DMS153 (cell line): Measurements from ENCODE around the gene TMEM272.

ENCODE experiments used
- DNase-seq: peaks from one replicate; lab custom pipeline; 2025; lab: John Stamatoyannopoulos, UW

The TMEM272 gene

DNA sequence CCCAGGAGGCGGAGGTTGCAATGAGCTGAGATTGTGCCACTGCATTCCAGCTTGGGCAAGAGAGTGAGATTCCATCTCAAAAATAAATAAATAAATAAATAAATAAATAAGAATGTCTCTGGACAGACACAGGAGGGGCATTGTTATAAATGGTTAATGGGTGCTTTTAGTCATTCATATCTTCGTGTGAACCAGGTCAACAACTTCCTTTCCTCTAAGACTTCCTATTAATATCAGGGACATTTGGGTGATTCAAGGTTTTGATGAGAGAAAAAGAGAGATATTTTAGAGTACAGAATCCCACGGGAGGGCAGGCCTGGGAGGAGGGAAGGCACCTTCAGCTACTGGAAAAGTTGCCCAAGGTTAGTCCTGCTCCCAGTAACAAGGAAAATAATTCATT, 64.9 kb downstream of the TMEM272 start:
- DNase-seq, result no peak

DNA sequence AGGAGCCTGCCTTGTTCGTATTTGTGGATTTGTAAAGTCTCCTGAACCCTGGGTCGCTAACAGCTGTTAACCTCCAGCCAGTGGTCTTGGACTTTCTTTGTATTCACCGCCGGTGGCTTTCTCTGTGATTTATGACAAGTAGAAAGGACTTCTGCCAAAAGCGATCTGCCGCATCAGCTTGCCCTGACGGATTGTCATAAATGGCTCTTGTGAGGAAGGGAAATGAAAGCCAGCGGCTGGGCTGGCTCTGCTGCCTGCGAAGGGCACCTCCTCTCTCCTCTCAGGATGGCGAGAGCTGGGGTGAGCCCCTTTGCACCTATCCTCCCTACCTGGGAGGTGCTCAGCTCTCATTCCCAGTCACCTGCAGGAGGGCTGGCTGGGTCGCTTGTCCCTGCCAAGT, 66.6 kb downstream of the TMEM272 start:
- peak; percentile 21 for DNase-seq

DNA sequence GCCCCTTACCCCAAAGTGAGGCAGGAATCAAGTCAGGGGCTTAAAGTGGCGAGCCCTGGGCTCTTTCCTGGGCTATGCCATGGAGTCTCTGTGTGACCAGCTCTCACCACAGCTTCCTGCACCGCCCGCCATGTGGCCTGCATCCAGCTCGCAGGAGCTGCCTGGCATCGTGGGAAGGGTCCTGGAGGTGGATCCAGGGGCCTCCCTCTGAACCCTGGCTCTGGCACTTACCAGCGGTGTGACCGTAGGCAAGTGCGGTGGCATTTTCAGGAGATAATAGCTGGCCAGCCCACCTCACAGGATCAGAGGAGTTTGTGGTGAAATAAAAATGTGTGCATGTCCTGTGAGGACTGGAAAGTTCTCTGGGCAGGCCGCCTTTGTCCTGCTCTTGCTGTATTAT, 67.1 kb downstream of the TMEM272 start:
- DNase-seq, result no peak

DNA sequence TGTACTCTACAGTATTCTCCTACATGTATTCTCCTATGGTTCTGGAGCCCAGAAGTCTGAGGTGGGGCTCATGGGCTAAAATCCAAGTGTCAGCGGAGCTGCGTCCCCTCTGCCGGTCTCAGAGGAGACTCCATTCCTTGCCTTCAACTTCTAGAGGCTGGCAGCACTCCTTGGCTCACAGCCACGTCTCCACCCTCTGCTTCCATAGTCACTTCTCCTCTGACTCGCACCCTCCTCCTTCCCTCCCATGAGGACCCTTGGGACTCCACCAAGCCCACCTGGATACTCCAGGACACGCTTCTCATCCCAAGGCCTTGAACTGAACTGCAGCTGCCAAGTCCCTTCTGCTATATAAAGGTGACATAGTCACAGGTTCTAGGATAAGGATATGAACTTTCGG, 68.8 kb downstream of the TMEM272 start:
- DNase-seq, result no peak

DNA sequence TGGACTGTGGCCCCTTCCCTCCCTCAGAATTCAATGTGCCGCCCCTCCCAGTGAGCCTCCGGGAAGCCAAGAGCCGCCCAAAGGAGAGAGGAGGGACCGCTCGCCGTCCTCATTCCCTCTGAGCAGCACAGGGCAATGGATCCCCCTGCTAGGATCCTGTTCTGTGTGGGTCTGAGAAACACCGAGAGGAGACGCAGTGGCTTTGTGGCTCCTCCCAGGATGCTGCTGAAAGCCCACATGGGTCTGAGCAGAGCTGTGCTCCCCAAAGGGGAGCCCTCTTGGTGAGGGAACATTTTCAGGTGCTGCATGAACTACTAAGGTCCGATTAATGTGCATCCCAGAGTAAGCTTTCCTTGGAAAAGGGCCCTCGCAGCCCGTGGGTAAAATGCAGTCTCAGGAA, 71.5 kb downstream of the TMEM272 start:
- DNase-seq, result no peak

DNA sequence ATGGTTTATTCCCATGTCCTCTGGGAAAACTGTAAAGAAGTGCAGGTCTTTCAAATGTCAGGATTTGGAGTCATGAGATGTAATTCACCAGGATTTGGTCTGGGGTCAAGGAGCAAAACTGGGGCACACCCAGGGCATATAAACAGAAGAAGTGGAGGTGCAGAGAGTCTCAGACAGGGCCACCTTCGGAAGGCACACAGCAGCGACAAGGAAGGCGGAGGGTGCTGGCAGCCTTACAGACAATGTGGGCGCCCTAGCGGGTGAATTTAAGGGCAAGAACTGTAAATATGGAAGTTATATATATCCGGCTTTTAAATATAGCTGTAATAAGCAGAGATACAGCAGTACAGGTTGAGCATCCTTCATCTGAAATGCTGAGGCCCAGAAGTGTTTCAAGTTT, 72.2 kb downstream of the TMEM272 start:
- no peak for DNase-seq

DNA sequence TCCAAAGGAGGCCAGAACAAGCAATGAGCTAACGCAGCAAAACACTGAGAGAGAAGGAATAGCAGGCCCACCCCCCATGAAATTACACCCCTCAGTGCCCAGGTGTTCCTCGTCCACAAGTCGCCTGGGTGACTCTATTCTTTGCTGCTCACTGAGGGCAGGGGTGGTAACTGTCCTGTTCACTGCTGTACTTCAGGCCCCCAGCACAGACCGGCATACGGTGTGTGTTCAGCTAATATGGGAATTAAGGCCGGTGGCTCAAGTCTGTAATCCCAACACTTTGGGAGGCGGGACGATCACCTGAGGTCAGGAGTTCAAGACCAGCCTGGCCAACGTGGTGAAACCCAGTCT, 72.9 kb downstream of the TMEM272 start:
- no peak for DNase-seq

DNA sequence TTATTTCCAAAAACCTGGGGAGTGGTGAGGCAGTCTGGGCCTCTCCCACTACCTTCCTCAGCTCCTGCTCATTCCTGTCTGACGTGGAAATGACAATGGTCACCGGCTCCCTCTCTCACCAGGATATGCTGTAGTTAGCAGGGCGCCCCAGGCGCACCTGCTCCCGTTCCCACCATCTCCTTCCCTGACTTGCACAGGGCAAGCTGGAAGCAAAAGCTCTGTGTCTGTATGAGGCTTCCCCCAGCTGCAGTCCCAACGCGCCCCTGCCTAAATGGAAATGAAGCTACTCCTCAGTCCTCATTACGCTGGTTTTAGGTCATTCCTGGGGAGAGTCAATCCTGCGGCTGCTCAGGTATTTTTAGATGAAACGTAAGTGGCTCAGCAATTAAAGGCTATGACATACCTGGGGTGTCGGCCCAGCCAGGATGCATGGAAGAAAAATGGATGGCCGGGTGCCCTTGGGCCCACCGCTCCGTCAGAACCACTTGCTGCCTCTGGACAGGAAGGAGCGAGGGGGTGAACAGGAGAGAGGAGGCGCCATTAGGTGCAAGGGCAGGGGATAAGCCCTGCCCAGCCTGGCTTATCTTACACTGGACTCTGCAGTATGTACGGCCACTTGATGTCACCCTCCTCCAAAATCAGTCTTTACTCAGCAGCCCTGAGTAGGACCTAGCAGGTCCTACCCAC, 73.4 kb downstream of the TMEM272 start:
- no peak for DNase-seq

DNA sequence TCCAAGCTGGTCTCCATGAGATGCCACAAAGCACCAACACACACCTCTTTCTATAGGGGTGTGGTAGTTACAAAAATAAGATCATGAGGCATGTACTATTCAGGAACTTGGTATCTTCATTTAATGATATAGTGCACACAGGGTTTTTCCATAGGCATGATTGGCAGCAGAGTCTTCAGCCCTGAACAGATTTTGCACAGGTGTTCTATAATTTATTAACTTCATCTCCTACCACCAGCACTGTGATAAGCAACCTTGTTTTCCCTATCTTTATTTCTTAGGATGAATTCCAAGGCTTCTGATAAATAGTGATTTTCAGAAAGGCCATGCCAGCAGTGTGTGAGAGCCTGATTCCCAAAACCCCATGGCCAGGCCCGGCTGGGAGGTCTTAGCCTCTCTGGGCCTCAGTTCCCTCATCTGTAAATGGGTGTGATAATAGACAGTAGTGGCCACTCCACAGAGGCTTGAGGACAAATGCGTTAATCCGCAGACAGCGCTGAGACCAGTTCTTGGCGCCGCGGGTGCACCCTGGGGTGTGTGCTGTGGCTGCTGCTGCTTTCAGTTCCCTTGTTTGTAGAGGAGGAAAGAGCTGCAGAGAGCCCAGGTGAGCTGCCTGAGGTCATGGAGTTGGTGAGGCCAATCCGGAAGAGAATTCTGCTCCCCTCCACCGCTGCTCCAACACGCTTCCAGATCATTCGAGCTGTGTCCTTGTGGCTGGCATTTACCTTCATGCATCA, 74.1 kb downstream of the TMEM272 start:
- peak; percentile 60 for DNase-seq

DNA sequence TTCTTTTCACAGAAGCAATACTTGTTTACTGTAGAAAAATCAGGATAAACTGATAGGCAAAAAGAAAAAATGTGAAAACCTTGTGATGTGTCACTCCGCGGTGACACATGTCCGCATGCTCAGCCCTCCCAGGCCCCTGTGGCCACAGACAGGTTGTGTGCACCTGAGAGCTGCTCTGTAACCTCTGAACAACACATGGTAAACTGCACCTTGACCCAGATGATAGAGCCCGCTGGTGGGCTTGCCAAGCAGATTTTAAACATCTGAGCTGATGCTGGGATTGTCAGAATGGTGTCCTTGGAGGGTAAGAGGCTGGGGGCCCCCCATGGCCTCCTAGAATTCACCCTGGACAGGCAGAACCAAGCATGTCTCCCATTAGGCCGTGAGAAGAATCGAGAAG, 74.8 kb downstream of the TMEM272 start:
- DNase-seq, result no peak

DNA sequence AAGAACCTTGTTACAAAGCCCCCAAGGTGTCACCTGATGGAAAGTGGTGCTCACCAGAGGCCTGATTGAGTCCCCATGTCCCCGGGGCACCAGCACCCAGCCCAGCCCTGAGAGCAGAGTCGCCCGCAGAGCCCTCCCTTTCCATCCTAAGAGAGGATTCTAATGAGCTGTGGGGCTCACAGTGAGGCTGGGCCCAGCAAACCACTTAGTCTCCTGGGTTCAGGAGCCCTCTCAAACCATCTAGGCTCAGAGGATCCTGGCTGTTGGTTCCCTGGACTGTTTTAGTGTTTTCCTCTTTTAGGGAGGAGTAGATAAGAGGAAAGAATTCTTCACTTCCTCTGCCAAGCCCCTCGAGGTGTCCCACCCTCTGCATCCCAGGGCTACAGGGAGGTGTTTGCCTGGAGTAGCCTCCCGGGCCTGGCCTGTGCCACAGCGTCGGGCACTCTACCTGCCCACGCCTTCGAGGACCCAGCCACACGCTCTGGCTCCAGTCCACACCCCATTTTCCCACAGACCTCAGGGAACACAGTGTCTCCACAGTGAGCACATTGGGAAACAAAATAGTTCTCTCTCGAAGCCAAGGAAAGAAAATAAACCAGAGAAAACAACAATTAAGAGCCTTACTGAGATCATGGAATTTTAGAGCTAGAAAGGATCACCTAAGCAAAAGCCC, 75.4 kb downstream of the TMEM272 start:
- no peak for DNase-seq

DNA sequence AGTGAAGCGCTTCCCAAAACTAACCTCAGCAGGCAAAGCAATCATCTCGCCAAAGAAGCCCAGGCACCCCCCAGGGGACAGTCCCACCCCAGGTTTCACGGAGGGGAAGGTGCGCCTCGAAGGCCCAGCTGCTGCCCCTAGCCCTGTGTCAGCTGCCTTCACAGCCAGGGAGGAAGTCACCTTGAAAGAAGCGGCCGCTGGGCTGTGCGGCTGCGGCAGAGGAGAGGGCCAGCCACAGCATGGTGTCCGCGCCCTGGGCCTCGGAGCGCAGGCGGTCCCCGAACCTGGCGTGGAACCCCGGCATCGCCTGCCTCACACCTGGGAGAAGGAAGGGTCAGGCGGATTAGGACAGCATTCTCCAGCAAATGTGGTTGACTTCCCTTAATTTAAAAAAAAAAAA, 76.0 kb downstream of the TMEM272 start:
- DNase-seq, result no peak

DNA sequence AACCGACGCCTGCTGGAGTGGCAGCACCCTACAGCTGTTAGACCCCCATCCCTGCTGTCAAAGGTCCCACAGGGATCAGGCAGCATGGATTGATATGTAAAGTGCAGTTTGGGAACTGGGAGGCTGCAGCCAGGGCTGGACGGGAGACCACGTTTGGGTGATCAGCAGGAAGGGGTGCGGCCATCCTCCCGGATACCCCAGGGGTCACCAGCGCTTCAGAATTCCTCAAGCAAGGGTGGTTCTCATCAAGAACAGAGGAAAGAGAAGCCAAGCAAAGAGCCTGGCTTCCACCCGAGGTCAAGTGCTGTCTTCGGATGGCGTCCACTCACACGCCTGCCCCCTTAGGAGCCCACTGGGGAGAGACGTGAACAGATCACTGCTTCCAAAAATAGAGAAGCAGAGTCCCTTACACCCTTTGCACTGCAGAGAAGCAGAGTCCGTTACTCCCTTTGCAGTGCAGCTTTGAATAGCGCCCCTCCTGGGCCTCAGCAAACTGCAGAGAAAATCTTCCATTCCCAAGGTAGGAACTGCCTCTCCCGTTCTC, 76.5 kb downstream of the TMEM272 start:
- no peak for DNase-seq

DNA sequence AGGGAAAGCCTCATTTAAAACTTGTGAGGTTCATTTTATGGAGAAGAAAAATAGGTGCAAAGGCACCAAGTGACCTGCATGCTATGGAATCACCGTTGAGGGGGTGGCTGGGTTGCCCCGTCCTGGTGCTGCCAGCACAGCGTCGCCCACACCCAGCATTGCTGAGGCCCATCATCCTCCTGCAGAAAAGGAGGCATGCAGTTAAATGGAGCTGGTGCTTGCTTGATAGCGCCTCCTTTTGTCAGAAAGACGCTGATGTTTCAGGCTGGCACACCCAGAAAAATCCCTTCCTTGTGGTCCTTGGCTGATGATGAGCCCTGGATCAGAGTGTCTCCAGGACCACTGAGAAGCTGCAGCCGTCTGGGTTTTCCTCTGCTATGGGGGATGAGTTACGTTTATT, 77.9 kb downstream of the TMEM272 start:
- no peak for DNase-seq

DNA sequence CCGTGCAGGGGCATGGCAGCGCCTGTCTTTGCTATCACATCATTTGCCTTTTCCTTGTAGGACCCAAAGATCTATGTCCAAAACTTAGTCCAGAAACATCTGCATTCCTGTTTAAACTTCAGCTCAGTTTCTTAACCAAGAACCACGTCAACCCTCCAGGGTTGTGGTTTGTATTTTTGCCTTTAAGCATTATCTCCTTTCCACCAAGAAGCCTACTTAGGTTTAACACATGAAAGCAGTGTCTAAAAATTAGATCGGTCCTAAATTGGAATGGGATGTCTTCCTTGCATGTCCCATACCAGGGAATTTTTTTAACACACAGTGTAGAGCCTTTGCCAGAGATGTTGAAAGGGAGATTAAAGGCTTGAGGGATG, 79.8 kb downstream of the TMEM272 start:
- DNase-seq, result no peak

DNA sequence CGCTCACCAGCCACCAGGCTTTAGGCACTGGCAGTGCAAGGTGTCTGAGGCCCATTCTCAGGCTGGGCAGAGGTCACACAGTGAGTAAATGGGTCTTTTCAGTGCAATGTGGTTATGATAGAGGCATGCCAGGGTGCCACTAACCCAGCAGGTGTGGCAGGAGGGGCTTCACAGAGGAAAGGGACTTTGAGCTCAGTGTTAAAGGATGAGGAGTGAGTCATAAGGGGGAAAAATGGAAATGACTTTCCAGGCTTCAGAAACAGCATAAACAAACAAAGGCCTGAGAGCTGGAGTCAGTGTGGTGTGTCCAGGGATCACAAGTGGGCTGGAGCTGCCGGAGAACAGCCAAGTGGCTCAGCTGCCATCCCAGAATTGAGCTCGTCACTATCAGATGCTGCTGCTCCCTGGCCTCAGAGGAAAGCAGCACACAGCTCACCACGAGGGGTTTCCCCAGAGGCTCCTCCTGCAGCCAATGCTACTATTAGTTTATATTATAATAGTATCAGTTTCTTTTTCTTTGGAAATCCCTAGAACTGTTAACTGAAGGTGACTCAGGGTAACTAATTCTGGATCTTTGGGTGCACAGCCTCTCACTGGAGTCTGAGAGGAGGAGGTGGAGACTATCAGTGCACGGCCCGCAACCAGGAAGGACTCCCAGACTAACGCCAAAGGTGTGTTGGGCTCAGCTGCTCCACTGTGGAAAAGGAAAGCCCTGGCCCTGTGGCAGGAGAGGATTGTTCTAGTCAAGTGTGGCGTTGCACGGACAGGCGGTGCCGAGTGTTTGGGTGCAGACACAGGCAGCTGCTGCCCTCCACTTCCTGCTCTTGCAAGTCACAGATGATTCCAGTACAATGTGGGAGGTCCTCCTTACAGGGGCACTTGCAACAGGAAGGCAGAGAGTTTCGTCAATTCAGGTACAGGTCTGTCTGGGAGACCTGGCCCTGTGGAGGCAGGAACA, 80.5 kb downstream of the TMEM272 start:
- DNase-seq, result peak; percentile 70

DNA sequence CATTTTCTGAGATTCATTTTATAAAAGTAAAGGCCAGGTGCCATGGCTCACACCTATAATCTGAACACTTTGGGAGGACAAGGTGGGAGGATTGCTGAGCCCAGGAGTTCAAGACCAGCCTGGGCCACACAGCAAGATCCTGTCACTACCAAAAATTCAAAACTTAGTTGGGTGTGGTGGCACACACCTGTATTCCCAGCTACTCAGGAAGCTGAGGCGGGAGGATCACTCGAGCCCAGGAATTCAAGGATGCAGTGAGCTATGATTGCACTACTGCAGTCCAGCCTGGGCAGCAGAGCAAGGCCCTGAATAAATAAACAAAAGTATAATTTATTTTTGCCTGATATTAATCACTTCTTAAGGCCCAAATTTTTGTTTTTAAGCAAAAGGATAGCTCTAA, 81.5 kb downstream of the TMEM272 start:
- no peak for DNase-seq
